Stimulated activated CD4-positive, alpha-beta T cell treated with anti-CD3 and anti-CD28 coated beads, Interleukin-2, amount 100 ng/mL, for 24 hours (primary cell): Measurements from ENCODE around the gene SLC43A2.

Source experiments
- DNase-seq, 2 donors: peaks; one replicate each; pipeline ENCODE4 v3.0.0-alpha.2; 2020

SLC43A2 gene

DNA sequence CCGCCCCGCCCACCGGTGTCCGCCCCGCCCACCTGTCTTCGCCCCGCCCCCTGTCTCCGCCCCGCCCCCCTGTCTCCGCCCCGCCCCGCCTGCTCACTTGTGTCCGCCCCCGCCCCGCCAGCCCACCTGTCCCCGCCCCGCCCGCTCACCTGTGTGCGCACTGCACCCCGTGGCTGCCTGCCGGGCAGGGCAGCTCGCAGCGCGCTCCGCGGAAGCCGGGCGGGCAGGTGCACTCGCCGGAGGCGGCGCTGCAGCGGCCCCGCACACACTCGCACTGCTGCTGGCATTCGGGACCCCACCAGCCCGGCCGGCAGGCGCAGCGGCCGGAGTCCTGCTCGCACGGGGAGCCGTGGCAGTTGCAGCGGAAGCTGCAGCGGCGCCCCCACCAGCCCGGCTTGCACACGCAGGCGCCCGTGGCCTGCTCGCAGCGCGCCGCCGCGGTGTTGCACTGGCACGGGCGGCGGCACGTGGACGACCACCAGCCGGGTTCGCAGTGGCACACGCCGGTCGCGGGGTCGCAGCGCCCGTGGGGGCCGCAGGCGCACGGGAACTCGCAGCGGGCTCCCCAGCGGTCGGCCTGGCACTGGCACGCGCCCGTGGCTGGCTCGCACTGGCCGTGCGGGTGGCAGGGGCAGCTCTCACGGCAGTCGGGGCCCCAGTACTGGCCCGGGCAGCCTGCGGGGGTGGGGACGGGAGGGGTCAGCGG lies 14.8 kb upstream of the SLC43A2 start:
- DNase-seq: peak; percentile 49 to 54

DNA sequence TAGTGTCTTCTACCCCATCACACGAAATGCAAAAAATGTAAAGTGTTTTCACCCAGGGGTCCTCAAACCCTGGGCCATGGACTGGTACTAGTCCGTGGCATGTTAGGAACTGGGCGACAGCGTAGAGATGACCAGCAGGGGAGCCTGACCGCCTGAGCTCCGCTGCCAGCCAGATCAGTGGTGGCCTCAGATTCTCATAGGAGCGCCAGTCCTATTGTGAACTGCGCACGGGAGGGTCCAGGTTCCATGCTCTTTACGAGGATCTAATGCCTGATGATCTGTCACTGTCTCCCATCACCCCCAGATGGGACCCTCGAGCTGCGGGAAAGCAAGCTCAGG lies 12.4 kb upstream of the SLC43A2 start:
- no peak for DNase-seq

DNA sequence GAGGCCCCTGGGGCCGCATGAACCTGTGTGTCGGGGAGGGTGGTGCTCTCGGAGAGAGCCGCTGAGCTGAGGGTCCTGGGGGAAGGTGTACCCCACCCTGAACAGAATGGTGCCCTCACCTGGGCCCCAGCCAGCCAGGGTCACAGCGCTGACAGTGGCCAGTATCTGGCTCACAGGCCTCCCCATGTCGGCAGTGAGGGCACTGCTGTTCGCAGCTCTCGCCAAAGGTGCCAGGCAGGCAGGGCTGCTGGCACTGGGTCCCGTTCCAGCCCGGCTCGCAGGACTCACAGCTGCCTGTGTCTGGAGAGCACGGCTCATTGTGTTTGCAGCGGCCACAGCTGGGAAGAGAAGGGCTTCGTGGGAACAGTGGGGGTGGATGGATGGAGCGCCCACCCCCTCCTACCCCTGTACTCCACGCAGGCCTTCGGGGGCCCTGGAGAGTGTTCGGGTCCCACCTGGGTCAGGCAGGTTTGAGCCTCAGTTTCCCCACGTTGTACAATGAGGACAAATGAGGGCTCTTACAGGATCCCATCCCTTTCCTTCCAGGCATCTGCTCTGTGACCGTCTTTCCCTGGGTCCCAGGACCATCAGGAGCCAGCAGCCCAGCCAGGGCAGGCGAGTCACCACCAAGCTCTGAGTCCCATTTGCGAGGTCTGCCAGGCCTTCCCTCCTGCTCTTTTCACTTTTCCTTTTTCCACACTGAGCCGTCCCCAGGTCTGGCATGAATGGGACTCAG lies 11.9 kb upstream of the SLC43A2 start:
- no peak for DNase-seq

DNA sequence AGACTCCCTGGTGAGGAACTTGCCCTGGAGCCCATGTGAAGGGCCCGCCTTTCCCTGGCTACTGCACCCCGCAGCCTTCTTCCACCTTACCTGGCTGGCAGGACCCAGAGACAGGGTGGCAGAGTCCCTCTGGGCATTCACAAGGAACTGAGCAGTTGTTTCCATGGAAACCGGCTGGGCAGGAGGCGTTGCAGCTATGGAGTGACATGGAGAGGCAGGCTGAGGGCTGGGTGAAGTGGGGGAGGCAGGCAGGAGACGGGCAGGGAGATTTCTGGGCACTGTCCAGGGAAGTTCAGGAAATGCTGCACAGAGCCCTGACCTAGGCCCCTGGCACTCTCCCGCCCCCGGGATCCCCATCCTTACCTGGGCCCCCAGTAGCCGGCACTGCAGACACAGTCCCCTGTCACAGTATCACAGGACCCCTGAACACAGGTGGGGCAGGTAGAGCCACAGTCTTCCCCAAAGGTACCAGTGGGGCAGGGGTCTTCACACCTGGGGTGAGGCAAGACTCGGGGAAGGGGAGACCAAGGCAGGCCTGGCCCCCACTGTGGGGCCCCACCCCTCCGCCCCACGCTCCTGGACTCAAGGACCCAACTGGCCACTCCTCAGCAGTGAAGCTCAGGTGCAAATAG lies 11.0 kb upstream of the SLC43A2 start:
- no peak for DNase-seq

DNA sequence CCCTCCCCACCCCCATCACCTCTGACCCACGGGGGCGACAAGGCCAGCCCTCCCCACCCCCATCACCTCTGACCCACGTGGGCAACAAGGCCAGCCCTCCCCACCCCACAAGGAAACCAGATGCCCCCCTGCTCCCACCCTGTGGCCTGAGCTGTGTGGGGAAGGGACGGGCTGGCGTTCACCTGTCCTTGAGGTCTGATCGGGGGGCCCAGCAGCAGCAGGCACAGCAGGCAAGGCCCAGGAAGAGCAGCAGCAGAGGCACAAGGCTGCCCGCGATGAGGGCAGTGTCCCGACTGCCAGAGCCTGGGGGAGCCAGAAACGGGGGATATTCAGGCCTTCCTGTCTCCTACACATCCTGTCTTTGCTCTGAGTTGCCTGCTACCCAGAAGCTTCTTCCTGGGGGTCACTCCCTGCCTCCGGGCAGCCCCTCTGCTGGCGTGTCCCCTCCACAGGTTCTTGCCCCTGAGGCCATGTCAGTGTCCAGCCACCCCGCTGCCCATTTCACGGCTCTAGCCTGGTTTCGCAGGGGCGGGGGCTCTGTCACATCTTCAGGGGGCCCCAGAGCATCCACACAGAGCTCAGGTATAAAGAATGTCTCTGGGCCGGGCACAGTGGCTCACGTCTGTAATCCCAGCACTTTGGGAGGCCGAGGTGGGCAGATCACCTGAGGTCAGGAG lies 10.1 kb upstream of the SLC43A2 start:
- no peak for DNase-seq

DNA sequence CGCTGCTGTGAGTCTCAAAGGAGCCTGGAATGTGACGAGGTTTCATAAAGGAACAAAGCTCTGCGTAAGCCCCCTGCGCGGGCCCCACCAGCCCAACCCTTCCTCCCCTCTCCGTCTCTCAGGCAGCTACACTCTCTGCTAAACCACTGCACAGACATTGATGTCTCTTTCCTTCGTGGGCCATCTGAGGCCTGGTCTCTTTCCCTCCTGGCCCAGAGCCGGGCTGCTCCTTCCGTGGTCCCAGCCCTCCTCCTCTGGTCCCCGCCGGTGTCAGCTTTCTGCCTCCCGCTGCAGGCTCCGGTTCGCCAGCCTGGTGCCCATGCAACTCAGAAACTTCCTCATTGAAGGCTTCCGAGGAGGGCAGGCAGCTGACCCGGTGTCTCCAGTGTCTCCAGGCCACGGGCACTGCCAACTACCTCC lies 9.5 kb upstream of the SLC43A2 start:
- no peak for DNase-seq

DNA sequence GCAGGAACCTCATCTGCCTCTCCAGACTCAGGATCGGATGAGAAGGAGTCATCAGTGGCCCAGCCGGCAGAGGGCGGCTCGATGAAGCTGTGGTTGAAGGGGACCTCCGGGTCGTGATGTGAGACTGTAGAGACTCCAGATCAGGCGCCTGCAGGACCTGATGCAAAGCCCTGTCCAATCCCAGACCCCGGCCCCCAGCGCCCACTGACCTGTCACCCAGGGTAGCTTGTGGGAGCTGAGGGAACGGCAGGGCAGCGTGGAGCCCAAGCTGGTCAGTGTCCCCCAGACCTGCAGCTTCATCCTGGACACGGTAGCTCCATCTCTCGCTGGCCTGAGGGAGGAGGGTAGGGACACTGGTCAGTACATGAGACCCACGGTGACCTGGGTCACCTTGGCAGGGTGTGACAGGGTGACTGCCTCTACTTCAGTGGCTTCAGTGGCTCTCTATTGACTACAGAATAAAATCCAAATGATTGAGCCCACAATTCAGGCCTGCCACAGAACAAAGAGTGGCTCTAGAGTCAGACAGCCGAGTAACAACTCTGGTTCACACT lies 8.2 kb upstream of the SLC43A2 start:
- no peak for DNase-seq

DNA sequence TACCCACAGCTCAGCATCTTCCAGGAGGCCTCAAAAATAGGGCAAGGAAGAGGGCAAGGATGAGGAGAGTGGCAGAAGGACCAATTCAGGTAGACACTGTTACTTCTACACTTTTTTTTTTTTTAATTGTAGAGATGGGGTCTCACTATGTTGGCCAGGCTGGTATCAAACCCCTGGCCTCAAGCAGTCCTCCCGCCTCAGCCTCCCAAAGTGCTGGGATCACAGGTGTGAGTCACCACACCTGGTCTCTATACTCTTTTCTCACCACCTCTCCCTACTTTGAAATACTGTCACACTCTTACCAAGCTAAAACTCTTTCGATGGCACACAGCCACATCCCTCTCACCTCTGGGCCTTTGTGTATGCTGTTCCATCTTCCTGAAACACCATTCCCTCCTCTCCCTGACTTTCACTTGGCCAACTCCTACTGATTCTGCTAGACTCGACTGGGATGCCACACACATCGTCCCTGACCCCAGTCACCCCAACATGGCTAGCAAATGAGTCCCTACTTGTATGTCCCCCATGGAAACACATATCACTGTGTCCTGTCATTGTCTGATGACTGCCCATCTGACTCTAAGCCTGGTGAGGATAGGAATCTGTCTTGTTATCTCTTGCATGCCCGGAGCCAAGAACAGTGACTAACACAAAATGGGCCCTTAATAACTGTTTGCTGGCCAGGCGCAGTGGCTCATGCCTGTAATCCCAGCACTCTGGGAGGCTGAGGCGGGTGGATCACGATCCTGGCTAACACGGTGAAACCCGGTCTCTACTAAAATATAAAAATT lies 7.2 kb upstream of the SLC43A2 start:
- no peak for DNase-seq

DNA sequence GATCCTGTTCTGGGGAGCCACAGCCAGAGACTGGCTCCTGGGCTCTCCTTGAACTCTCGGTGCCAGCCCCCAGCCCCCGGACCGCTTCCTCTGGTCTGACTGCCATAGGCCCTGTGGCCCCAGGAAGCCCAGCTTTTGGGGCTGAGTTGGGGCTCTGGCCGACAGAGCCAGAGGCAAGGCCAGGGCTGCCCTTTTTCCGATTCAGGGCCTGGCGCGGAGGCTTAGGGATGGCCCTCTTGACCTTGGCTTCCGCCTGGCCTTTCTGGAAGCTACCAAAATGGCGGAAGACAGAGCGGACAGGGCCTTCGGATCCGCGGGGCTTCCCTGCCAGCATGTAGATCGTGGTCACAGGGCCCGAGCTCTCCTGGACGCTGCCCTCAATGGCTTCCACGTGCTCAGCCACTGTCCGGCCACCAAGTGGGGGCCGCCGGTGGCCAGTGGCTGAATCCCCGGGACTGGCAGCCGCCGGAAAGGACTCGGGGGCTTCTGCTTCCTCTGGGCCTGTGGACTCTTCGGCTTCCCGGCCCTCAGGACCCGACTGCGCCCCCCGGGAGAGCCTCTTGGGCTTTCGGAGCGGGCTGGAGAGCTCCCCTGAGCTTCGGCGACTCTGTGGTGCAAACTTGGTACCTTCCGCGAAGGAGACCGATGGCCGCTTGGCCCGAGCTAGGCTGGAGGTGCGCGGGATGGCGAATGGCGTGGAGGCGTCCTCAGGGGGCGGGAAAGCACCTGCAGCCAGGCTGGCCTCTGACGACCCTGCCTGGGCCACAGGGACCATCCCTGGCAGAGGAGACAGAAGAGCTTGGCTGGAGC lies 6.4 kb upstream of the SLC43A2 start:
- no peak for DNase-seq

DNA sequence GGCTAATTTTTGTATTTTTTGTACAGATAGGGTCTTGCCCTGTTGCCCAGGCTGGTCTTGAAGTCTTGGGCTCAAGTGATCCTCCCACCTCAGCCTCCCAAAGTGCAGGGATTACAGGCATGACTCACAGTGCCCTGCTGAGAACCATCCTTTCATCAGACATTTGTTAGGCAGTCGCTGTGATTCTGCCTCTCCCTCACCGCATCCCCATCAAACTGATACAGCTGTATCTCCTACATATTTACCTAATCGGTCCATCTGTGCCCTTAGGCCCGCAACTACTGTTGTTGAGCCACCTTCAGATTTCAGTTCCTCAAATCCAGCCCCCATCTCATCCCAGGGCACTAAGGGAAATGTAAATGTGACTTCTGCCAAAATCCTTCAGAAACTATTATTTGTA lies 2.0 kb upstream of the SLC43A2 start:
- no peak for DNase-seq

DNA sequence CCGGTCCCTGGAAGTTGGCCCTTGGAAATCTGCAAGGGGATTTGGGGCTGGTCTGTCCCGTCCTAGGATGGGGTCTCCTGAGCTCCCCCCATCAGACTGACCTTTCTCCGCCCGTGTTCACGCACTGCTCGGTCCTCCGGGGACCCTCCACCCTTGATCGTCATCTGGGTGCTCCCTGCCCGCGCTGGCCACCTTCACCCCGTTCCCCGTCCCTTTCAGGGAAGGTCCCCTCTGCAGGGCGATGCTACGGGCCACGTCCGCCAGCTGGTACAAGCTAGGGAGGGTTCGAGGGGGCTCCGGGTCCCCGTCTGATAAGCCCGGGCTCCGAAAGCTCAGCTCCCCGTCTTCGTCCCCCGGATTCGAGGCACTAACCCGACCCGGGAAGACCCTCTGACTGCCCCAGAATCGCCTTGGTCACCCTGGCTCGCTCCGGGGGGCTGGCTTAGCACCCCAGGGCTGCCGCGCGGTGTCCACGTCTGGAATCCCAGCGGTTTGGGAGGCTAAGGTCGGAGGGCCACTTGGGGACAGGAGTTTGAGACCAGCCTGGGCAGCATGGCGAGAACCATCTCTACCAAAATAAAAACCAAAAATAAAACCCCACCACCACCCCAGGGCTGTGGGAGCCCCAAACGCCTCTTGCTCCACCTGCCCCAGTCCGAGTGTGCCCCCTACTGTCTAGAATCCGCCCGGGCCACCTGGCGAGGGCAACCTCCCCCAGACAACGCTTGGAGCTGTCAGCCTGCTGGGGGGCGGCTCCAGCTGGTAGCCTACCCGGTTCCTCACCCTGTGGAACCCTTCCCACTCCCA lies 1.1 kb upstream of the SLC43A2 start:
- DNase-seq: peak; percentile 84 to 86

DNA sequence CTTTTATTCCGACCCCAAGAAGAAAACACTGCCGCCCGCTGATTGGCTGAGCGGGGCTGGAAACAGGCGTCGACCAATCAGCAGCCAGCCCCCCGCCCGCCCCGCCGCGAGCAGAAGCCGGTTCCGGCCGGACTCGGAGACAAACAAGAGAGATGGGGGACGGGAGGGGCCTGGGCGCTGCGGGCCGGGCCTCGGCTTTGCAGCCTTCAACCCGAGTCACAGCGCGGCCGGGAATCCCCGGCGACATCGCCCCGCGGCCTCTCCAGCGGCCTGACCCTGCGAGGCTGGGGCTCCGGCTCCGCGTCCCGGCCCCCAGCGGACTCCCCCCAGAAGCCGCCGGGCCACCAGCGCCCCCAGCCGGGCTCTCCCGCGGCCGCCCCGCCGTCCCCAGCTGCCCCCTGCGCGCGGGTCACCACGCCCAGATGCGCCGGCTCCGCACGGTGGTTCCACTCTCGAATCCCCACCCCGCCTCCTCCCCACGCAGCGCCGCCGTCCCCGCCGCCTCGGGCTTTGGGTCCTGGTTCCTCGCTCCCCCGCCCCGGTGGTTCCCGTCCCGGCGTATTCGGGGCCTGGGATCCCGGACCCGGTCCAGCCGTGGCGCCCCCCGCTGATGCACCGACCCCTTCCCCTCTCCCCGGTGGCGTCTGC lies 346 bp upstream of the SLC43A2 start:
- peak; percentile 89 to 90 for DNase-seq

DNA sequence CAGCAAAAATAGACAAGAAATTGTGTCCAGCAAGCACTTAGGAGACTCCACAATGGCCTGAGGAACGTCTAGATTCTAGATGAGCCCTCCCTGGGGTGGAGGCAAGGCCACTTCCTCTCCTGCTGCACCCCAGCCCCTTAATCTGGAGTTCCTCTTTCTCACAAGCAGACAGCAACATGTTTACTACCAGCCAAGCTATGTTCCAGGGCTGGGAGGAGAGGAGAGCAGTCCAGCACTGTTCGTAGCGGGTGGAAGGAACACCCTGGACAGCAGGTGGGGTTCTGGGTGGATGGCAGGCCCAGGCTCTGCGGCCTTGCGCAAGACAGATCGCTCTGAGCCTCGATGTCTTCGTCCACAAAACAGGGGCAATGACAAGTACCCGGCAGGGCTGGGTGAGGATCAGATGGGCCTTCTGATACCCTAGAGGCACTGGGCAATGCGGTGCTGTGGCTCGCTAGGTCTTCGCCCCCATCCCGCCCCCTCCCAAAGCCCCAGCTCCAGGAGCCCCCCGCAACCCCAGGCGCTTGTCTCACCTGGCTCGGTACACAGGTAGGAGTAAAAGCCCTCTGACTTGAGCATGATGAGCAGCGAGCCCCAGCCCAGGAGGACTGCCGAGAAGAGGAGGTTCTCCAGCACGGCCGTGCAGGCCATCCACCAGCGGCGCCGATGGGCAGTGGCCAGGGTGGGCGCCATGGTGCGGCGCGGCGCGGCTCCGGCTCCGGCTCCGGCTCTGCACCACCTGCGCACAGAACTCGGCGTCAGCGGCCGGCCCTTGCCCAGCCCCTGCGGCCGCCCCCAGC lies 1.3 kb downstream of the SLC43A2 start:
- DNase-seq: no peak

DNA sequence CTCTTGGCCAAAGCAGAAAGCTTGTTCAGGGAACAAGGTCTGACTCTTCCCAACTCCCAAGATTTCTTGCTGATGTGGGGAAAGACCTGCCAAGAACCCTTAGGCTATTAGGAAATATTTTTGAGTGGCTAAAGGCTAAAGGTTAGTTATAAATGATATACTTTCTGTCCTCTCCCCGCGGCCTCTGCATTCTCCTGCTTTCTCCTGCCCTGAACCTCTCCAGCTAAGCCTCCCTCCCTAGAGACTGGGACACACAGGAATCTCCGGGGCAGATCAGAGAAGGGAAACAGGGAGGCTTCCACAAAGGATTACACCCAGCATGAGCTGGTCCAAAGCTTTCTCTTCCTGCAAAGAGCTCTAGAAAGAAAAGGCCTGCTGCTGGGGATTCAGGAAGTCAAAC lies 2.3 kb downstream of the SLC43A2 start:
- no peak for DNase-seq

DNA sequence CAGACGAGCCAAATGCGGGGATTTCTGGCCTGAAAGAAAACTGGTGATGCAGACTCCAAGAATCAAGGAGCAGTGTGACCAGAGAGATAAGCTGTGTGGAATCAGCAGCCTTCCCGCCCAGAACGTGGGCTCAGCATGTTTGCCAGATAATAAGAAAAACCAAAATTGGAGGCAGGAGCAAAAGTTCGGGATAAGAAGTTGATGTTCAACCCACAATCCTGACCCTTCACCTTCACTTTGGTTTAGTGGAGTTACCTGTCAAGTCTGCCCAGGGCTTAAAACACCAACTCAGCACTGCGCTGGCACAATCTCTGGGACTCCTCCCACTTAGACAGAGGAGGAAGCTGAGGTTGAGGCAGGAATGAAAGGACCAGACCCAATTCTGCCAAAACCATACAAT lies 3.1 kb downstream of the SLC43A2 start:
- DNase-seq: no peak

DNA sequence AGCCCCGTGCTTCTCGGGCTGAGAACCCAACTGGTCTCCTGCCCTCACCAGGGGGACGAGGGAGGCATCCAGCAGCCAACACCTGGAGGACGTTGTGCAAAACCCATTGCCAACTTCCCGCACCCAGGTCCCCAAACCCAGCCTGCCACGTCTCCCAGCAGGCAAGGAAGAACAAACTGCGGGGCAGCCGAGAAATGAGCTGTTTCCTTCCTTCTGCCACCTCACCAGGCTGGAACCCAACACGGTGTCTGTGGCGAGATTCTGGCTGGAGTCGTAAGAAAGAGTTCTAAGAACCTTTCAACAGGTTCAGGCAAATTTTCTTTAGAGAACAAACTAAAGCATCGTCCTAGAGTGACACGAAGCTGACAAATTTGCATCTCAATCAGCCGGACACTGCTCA lies 3.6 kb downstream of the SLC43A2 start:
- DNase-seq: no peak

DNA sequence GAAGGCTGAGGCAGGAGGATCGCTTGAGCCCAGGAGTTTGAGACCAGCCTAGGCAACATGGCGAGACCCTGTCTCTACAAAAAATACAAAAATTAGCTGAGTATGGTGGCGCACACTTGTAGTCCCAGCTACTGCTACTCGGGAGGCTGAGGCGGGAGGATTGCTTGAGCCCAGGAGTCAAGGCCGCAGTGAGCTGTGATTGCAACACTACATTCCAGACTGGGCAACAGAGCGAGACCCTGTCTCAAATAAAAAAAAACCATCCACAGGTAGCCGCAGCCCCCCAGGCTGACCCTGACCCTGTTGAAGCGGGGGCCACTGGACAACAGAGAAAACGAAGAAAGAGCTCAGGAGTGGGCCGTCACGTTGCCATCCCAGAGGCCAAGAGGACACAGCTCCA lies 4.0 kb downstream of the SLC43A2 start:
- DNase-seq: no peak

DNA sequence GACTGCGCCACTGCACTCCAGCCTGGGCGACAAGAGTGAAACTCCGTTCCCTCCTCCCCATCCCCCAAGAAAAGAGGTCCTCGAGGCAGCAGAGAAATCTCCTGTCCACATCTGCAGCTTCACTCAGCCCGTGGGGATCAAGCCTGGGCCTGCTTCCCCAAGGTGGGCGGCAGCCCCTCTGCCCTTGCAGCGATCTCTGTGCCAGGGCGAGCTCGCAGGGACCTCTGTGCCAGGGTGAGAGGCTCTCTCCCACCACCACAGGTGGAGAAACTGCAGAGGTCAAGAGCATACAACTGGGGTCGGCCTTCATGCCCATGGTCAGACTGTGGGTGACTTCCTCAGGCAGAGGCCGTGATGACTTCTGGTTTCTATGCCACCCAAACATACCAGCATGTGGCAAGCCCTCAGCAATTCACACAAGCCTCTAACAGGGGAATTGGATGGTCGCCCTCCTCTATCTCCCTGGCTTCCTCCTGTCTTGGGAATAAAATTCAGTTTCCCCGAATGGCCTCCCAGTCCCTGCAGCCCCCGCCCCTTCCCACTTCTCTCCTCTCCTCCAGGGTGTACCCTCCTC lies 5.5 kb downstream of the SLC43A2 start:
- no peak for DNase-seq
